Measurements from ENCODE around the gene FGD6. TPM values are rescaled to one million over a fixed set of nuclear protein-coding genes. Genes with fewer than 3 reads are reported as not detected.

The FGD6 gene
- total and polyA plus RNA-seq, 4 experiments from 2014 or later = 0.16 to 0.70 (median 0.69) TPM; not detected in 1

DNA sequence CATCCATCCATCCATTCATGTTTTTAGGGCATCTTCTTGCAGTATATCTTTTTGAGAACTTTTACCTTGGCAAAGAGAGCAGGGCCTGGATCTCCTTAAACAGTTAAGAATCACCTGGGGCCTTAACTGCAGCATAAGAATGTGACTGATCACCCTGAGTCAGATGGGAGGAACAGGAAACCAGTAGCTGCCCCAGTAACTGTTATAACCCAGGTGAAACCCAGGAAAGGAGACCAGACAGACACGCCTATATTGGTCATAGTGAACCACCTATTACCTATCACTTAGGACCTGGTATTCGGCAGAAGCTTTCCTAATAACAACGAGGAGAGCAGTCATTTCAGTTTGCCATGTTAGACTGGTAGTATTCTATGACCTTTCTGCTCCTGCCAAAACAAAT lies 100.5 kb downstream of the FGD6 start:
- no peak overlapping the region for H3K4me3 ChIP-seq (ENCODE audit: low read length in 2 of 2)
- peak in 1 of 5 donors; percentile 49 for DNase-seq
- POLR2A ChIA-PET (ENCODE audit: partially characterized antibody) = no interaction called here
- no peaks in the 10 kb centered on the region for H3K4me1 ChIP-seq (ENCODE audit: insufficient read depth, low read length)
- H3K36me3 ChIP-seq (ENCODE audit: insufficient read depth, low read length) = no peaks in the 10 kb centered on the region
- CTCF ChIA-PET (ENCODE audit: partially characterized antibody) = interaction anchor here (0.6 to 8.0 kb wide), 20 partner anchors 8 to 456 kb away, joined by 3 to 240 read pairs (median 4); partner anchors contain the start of genes FGD6 and VEZT
- no peaks in the 10 kb centered on the region for H3K27me3 Mint-ChIP-seq
- no peak overlapping the region for H3K4me3 Mint-ChIP-seq
- no peak overlapping the region for H3K27ac ChIP-seq (ENCODE audit: low read depth, low read length)
- no peaks in the 10 kb centered on the region for H3K27me3 ChIP-seq (ENCODE audit: insufficient read depth, low read length)
- no peaks in the 10 kb centered on the region for H3K9me3 Mint-ChIP-seq
- no peaks in the 10 kb centered on the region for H3K9me3 ChIP-seq (ENCODE audit: control insufficient read depth in 1 of 2, low read length in 2 of 2)
- peak overlapping the region in 3 of 7 donors; percentile 29 to 82 (median 38) for H3K27ac Mint-ChIP-seq
- no peaks in the 10 kb centered on the region for H3K36me3 Mint-ChIP-seq
- intact Hi-C loops (cut with micrococcal nuclease) = loop anchor here (1.0 to 5.0 kb wide), 5 partner anchors 101 to 1401 kb away; partner anchors contain the start of genes FGD6, HAL and VEZT
- no peaks in the 10 kb centered on the region for H3K4me1 Mint-ChIP-seq

DNA sequence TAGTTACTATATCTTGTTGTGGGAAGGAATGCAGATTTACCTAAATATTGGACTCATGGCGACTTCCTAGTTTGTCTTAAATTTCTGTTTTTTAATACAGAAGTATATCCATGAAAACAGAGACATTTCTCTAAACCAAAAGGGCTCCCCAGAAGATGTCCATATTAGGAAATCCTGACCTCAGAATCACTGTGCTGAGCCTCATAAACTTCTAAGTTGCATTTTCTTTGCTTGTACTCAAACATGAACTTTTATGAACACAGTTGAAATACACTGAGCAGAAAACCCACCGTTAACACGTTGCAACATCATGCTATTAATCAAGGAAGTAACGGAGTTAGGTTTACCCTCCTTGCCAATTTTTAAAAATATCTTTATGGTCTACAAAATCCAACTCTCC lies 100.9 kb downstream of the FGD6 start:
- H3K27me3 Mint-ChIP-seq = no peaks in the 10 kb centered on the region
- ChIA-PET POLR2A (ENCODE audit: partially characterized antibody) (no interaction called here), CTCF (ENCODE audit: partially characterized antibody) (interaction anchor here (0.7 to 8.0 kb wide), 9 partner anchors 8 to 420 kb away, joined by 3 to 240 read pairs (median 3); no protein-coding TSS in a partner anchor)
- H3K9me3 ChIP-seq (ENCODE audit: control insufficient read depth in 1 of 2, low read length in 2 of 2) = no peaks in the 10 kb centered on the region
- H3K36me3 ChIP-seq (ENCODE audit: insufficient read depth, low read length) = no peaks in the 10 kb centered on the region
- no peak for DNase-seq
- intact Hi-C loops (cut with micrococcal nuclease) = loop anchor here (2.0 to 5.0 kb wide), 3 partner anchors 218 to 1401 kb away; partner anchors contain the start of gene HAL
- peaks cover 0 to 4% (median 0%) of the 10 kb centered on the region in 4 donors for H3K4me1 Mint-ChIP-seq
- no peak overlapping the region for H3K27ac ChIP-seq (ENCODE audit: low read depth, low read length)
- no peaks in the 10 kb centered on the region for H3K9me3 Mint-ChIP-seq
- H3K27me3 ChIP-seq (ENCODE audit: insufficient read depth, low read length) = no peaks in the 10 kb centered on the region
- no peaks in the 10 kb centered on the region for H3K36me3 Mint-ChIP-seq
- no peak overlapping the region for H3K4me3 ChIP-seq (ENCODE audit: low read length in 2 of 2)
- no peak overlapping the region for H3K4me3 Mint-ChIP-seq
- H3K27ac Mint-ChIP-seq = peak overlapping the region in 1 of 7 donors; percentile 38
- H3K4me1 ChIP-seq (ENCODE audit: insufficient read depth, low read length) = no peaks in the 10 kb centered on the region

- CTCF ChIA-PET (ENCODE audit: partially characterized antibody) = interaction anchor here (1.1 to 8.0 kb wide), 3 partner anchors 26 to 420 kb away, joined by 3 to 240 read pairs (median 3); no protein-coding TSS in a partner anchor
Observed at GRCh38 chr12:95115641-95116040, 101.6 kb downstream of the FGD6 start.

GRCh38 chr12:95114766-95115405 lies 102.4 kb downstream of the FGD6 start:
- no peak overlapping the region for H3K4me3 Mint-ChIP-seq
- no peaks in the 10 kb centered on the region for H3K9me3 ChIP-seq (ENCODE audit: control insufficient read depth in 1 of 2, low read length in 2 of 2)
- H3K27me3 Mint-ChIP-seq = no peaks in the 10 kb centered on the region

More at GRCh38 chr12:95115641-95116040, 101.6 kb downstream of the FGD6 start:
- POLR2A ChIA-PET (ENCODE audit: partially characterized antibody) = no interaction called here
- H3K9me3 ChIP-seq (ENCODE audit: control insufficient read depth in 1 of 2, low read length in 2 of 2) = no peaks in the 10 kb centered on the region
- H3K36me3 Mint-ChIP-seq = no peaks in the 10 kb centered on the region
- no peak overlapping the region for H3K4me3 ChIP-seq (ENCODE audit: low read length in 2 of 2)
- no peaks in the 10 kb centered on the region for H3K27me3 ChIP-seq (ENCODE audit: insufficient read depth, low read length)
- H3K4me1 ChIP-seq (ENCODE audit: insufficient read depth, low read length) = no peaks in the 10 kb centered on the region
- H3K36me3 ChIP-seq (ENCODE audit: insufficient read depth, low read length) = no peaks in the 10 kb centered on the region
- H3K4me3 Mint-ChIP-seq = no peak overlapping the region
- DNase-seq = no peak
- H3K9me3 Mint-ChIP-seq = no peaks in the 10 kb centered on the region
- H3K27ac ChIP-seq (ENCODE audit: low read depth, low read length) = no peak overlapping the region
- intact Hi-C loops (cut with micrococcal nuclease) = loop anchor here (2.0 to 5.0 kb wide), 3 partner anchors 219 to 1402 kb away; partner anchors contain the start of gene HAL
- peaks cover 0 to 6% (median 0%) of the 10 kb centered on the region in 4 donors for H3K4me1 Mint-ChIP-seq
- no peaks in the 10 kb centered on the region for H3K27me3 Mint-ChIP-seq
- no peak overlapping the region for H3K27ac Mint-ChIP-seq

DNA sequence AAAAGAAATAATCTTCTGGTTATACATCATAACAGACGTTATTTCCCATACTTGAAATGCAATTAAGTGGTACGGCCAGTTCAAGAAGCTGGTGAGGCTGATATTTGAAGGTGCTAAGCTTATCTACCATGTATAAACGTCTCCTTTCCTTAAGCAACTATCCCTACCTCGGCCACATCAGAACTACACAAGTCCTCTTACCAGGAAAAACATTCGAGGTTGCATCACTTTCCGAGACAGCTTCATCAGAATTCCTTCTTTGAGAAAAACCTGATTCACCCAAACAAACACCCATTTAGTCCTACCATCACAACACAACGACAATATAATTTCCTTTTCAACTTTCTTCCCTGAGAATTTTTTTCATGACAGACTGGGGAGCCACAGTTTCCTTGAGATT lies 109.9 kb downstream of the FGD6 start:
- no peaks in the 10 kb centered on the region for H3K9me3 ChIP-seq (ENCODE audit: control insufficient read depth in 1 of 2, low read length in 2 of 2)
- DNase-seq = no peak
- no peaks in the 10 kb centered on the region for H3K36me3 ChIP-seq (ENCODE audit: insufficient read depth, low read length)
- no peak overlapping the region for H3K4me3 Mint-ChIP-seq
- H3K27me3 Mint-ChIP-seq = no peaks in the 10 kb centered on the region
- peaks cover 11% of the 10 kb centered on the region for H3K4me1 ChIP-seq (ENCODE audit: insufficient read depth, low read length)
- H3K27ac Mint-ChIP-seq = no peak overlapping the region
- H3K36me3 Mint-ChIP-seq = no peaks in the 10 kb centered on the region
- H3K27me3 ChIP-seq (ENCODE audit: insufficient read depth, low read length) = no peaks in the 10 kb centered on the region
- intact Hi-C loops (cut with micrococcal nuclease) = no loop called here
- no peak overlapping the region for H3K27ac ChIP-seq (ENCODE audit: low read depth, low read length)
- H3K9me3 Mint-ChIP-seq = no peaks in the 10 kb centered on the region
- ChIA-PET POLR2A (ENCODE audit: partially characterized antibody) (no interaction called here), CTCF (ENCODE audit: partially characterized antibody) (no interaction called here)
- peaks cover 9 to 17% (median 11%) of the 10 kb centered on the region in 4 donors for H3K4me1 Mint-ChIP-seq
- no peak overlapping the region for H3K4me3 ChIP-seq (ENCODE audit: low read length in 2 of 2)

More at GRCh38 chr12:95114766-95115405, 102.4 kb downstream of the FGD6 start:
- Mint-ChIP-seq H3K27ac (no peak overlapping the region), H3K9me3 (no peaks in the 10 kb centered on the region), H3K36me3 (no peaks in the 10 kb centered on the region), H3K4me1 (peaks cover 0 to 6% (median 0%) of the 10 kb centered on the region in 4 donors)
- H3K36me3 ChIP-seq (ENCODE audit: insufficient read depth, low read length) = no peaks in the 10 kb centered on the region
- no peaks in the 10 kb centered on the region for H3K27me3 ChIP-seq (ENCODE audit: insufficient read depth, low read length)
- H3K4me1 ChIP-seq (ENCODE audit: insufficient read depth, low read length) = no peaks in the 10 kb centered on the region
- no peak overlapping the region for H3K27ac ChIP-seq (ENCODE audit: low read depth, low read length)
- intact Hi-C loops (cut with micrococcal nuclease) = loop anchor here (5.0 kb wide), 2 partner anchors 882 to 1402 kb away; partner anchors contain the start of gene HAL
- no peak for DNase-seq
- H3K4me3 ChIP-seq (ENCODE audit: low read length in 2 of 2) = no peak overlapping the region
- ChIA-PET POLR2A (ENCODE audit: partially characterized antibody) (no interaction called here), CTCF (ENCODE audit: partially characterized antibody) (interaction anchor here (1.1 to 8.0 kb wide), 2 partner anchors 27 to 421 kb away, joined by 3 to 240 read pairs; no protein-coding TSS in a partner anchor)

GRCh38 chr12:95105540-95105939 lies 111.7 kb downstream of the FGD6 start:
- intact Hi-C loops (cut with micrococcal nuclease) = no loop called here
- Histone ChIP-seq H3K27me3 (ENCODE audit: insufficient read depth, low read length) (no peaks in the 10 kb centered on the region), H3K4me3 (ENCODE audit: low read length in 2 of 2) (no peak overlapping the region), H3K27ac (ENCODE audit: low read depth, low read length) (no peak overlapping the region), H3K9me3 (ENCODE audit: control insufficient read depth in 1 of 2, low read length in 2 of 2) (no peaks in the 10 kb centered on the region), H3K4me1 (ENCODE audit: insufficient read depth, low read length) (peaks cover 11% of the 10 kb centered on the region), H3K36me3 (ENCODE audit: insufficient read depth, low read length) (no peaks in the 10 kb centered on the region)
- no peak overlapping the region for H3K27ac Mint-ChIP-seq
- DNase-seq = no peak
- H3K9me3 Mint-ChIP-seq = no peaks in the 10 kb centered on the region
- no peak overlapping the region for H3K4me3 Mint-ChIP-seq
- ChIA-PET CTCF (ENCODE audit: partially characterized antibody) (interaction anchor here (0.8 kb wide), 1 partner anchor 94 kb away, joined by 3 read pairs; no protein-coding TSS in a partner anchor), POLR2A (ENCODE audit: partially characterized antibody) (no interaction called here)
- peaks cover 9 to 13% (median 10%) of the 10 kb centered on the region in 4 donors for H3K4me1 Mint-ChIP-seq
- no peaks in the 10 kb centered on the region for H3K36me3 Mint-ChIP-seq
- no peaks in the 10 kb centered on the region for H3K27me3 Mint-ChIP-seq

GRCh38 chr12:95104919-95105452 lies 112.3 kb downstream of the FGD6 start:
- no peaks in the 10 kb centered on the region for H3K9me3 Mint-ChIP-seq
- H3K4me3 Mint-ChIP-seq = no peak overlapping the region
- H3K27ac ChIP-seq (ENCODE audit: low read depth, low read length) = no peak overlapping the region
- no peak overlapping the region for H3K27ac Mint-ChIP-seq
- peaks cover 9 to 13% (median 10%) of the 10 kb centered on the region in 4 donors for H3K4me1 Mint-ChIP-seq
- H3K36me3 Mint-ChIP-seq = no peaks in the 10 kb centered on the region
- no peaks in the 10 kb centered on the region for H3K27me3 Mint-ChIP-seq
- H3K4me1 ChIP-seq (ENCODE audit: insufficient read depth, low read length) = peaks cover 11% of the 10 kb centered on the region
- CTCF ChIA-PET (ENCODE audit: partially characterized antibody) = interaction anchor here (0.8 kb wide), 1 partner anchor 94 kb away, joined by 3 read pairs; no protein-coding TSS in a partner anchor
- intact Hi-C loops (cut with micrococcal nuclease) = no loop called here
- no peaks in the 10 kb centered on the region for H3K36me3 ChIP-seq (ENCODE audit: insufficient read depth, low read length)
- no peaks in the 10 kb centered on the region for H3K9me3 ChIP-seq (ENCODE audit: control insufficient read depth in 1 of 2, low read length in 2 of 2)
- no peaks in the 10 kb centered on the region for H3K27me3 ChIP-seq (ENCODE audit: insufficient read depth, low read length)
- no peak for DNase-seq
- POLR2A ChIA-PET (ENCODE audit: partially characterized antibody) = no interaction called here
- H3K4me3 ChIP-seq (ENCODE audit: low read length in 2 of 2) = no peak overlapping the region
